ENCODE results near the gene PARP12. TPM values are rescaled to one million over a fixed set of nuclear protein-coding genes. Genes with fewer than 3 reads are reported as not detected.
A peak's percentile ranks its signal among the peaks of the same experiment; 100 is the strongest.

Gene PARP12
- total and polyA plus RNA-seq, 10 donors, result 26.9 to 101 (median 67.2) TPM

DNA sequence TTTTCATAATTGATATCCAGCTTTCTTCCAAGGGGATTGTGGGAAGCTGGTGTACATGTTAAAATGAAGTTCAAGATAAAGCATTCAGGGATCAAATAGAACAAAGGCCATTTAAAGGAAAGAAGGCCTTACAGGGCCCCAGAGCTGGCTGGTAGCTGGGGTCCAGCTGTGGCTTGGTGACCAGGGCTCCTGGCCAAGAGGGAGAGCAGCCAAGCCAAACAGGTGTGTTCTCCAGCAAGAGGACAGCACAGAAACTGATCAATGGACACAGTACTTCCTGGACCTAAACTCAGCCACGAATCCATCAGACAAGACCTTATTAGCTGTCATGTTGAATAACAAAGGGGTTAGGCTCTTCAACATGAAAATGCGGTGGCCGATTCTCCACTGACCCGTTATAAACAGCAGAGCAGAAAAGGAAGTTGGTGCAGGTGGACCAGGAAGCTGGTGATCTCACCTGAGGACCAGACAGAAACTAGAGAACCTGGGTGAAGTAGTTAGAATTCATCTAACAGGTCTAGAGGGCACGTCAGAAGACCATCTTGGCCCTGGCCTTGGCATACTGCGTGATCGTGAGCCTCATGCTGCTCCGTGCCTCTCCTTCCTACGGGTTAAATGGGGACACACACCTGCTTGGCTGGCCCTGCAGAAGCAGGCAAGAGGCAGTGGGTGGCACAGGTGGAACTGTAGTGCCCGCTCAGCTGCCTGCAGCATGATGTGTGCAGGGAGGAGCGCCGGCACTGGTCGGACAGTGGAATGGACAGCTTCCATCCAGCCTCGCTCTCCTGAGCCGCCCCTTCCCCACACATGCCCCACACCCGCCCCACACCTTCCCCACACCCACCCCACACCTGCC, 53.8 kb downstream of the PARP12 start:
- H3K4me3 ChIP-seq, result no peak overlapping the region
- H3K36me3 ChIP-seq, result peaks cover 0 to 77% (median 4%) of the 10 kb centered on the region in 6 donors
- no peak overlapping the region for H3K27ac ChIP-seq
- H3K9me3 ChIP-seq, result no peaks in the 10 kb centered on the region
- intact Hi-C loops (cut with DNase I; ENCODE audit: low total_unique reads), result loop anchor here (10.0 kb wide), 1 partner anchor 394 kb away; no protein-coding TSS in a partner anchor
- H3K27me3 ChIP-seq (replicated peaks in 1 of 7), result no peaks in the 10 kb centered on the region
- 89 to 96% (median 93%) methylated on average over 12 to 16 of the region's 16 CpGs for WGBS, 5 donors
- no peaks in the 10 kb centered on the region for H3K4me1 ChIP-seq
- peak; percentile 43 for DNase-seq
- peak; percentile 33 to 57 (median 45) for TF ChIP-seq POLR2AphosphoS5 (IDR thresholded peaks at IDR 0.05)
- TF ChIP-seq, protein P1, sequence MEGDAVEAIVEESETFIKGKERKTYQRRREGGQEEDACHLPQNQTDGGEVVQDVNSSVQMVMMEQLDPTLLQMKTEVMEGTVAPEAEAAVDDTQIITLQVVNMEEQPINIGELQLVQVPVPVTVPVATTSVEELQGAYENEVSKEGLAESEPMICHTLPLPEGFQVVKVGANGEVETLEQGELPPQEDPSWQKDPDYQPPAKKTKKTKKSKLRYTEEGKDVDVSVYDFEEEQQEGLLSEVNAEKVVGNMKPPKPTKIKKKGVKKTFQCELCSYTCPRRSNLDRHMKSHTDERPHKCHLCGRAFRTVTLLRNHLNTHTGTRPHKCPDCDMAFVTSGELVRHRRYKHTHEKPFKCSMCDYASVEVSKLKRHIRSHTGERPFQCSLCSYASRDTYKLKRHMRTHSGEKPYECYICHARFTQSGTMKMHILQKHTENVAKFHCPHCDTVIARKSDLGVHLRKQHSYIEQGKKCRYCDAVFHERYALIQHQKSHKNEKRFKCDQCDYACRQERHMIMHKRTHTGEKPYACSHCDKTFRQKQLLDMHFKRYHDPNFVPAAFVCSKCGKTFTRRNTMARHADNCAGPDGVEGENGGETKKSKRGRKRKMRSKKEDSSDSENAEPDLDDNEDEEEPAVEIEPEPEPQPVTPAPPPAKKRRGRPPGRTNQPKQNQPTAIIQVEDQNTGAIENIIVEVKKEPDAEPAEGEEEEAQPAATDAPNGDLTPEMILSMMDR (IDR thresholded peaks at IDR 0.05 in 8 of 11, conservative IDR thresholded peaks at IDR 0.05 in 3 of 11), result no peak

GRCh38 chr7:140007051-140007690, 55.6 kb downstream of the PARP12 start:
- peak; percentile 44 for DNase-seq

DNA sequence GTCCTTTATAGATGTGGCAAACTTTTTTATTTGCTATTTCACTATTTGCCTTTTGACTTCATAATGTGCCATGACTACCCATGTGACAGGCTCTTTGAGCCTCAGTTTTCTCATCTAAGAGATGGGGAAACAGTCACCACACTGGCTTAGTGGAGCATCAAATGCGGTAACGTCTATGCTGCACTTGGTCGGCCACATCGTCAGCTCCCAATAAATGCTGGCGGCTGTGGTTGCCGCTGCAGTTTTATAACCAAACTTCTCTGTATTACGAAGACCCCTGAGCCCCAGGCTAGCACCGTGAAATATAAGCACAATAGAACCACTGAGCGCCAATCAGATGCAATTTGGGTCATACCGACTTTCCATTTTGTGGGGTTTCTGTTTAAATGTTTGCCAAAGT, 56.2 kb downstream of the PARP12 start:
- Histone ChIP-seq H3K36me3 (peaks cover 0 to 65% (median 4%) of the 10 kb centered on the region in 6 donors), H3K9me3 (no peaks in the 10 kb centered on the region), H3K4me1 (peaks cover 0 to 6% (median 4%) of the 10 kb centered on the region in 6 donors), H3K27me3 (replicated peaks in 1 of 7) (no peaks in the 10 kb centered on the region), H3K27ac (no peak overlapping the region), H3K4me3 (no peak overlapping the region)
- intact Hi-C loops (cut with DNase I; ENCODE audit: low total_unique reads), result loop anchor here (10.0 kb wide), 1 partner anchor 392 kb away; no protein-coding TSS in a partner anchor
- DNase-seq, result peak; percentile 23
- TF ChIP-seq POLR2AphosphoS5 (IDR thresholded peaks at IDR 0.05), result no peak
- TF ChIP-seq, protein P1 (IDR thresholded peaks at IDR 0.05 in 8 of 11, conservative IDR thresholded peaks at IDR 0.05 in 3 of 11), result no peak
- TF ChIP-seq POLR2A (IDR thresholded peaks at IDR 0.05), result no peak
- WGBS, 5 donors, result 93 to 97% (median 96%) methylated on average over 10 of the region's 10 CpGs

More at GRCh38 chr7:140007051-140007690, 55.6 kb downstream of the PARP12 start:
- Histone ChIP-seq H3K4me3 (no peak overlapping the region), H3K36me3 (peaks cover 0 to 65% (median 4%) of the 10 kb centered on the region in 6 donors), H3K27ac (no peak overlapping the region), H3K9me3 (no peaks in the 10 kb centered on the region), H3K27me3 (replicated peaks in 1 of 7) (no peaks in the 10 kb centered on the region), H3K4me1 (peaks cover 0 to 3% (median 2%) of the 10 kb centered on the region in 6 donors)
- intact Hi-C loops (cut with DNase I; ENCODE audit: low total_unique reads), result loop anchor here (10.0 kb wide), 1 partner anchor 392 kb away; no protein-coding TSS in a partner anchor
- 88 to 96% (median 91%) methylated on average over 11 of the region's 11 CpGs for WGBS, 5 donors
- TF ChIP-seq, protein P1 (IDR thresholded peaks at IDR 0.05 in 8 of 11, conservative IDR thresholded peaks at IDR 0.05 in 3 of 11), result no peak
- TF ChIP-seq POLR2AphosphoS5 (IDR thresholded peaks at IDR 0.05) (no peak), POLR2A (IDR thresholded peaks at IDR 0.05) (no peak)
